WERI-Rb-1 (cell line): Measurements from ENCODE around the gene PLA2G2E.
"Not testable (repeated sequence)": the region's sequence is repeated elsewhere in the genome, so short reads cannot be mapped to it uniquely, and the experiment has no call there.

Experiments used
- DNase-seq: peaks from one replicate; pipeline ENCODE4 v3.0.0-alpha.2; 2020
- H3K27ac ChIP-seq: fragments of 250-450 bp; sonication (Bioruptor Pico); 2 replicates; pipeline ENCODE4 v1.5.1; 2020; ENCODE audit warnings: mild to moderate bottlenecking, moderate library complexity
- H3K27me3 ChIP-seq: fragments of 250-450 bp; sonication (Bioruptor Pico); 2 replicates; pipeline ENCODE4 v1.5.1; 2021; ENCODE audit warnings: mild to moderate bottlenecking, low read depth, moderate library complexity; ENCODE audit not compliant: insufficient read depth, severe bottlenecking
- H3K36me3 ChIP-seq: fragments of 250-450 bp; sonication (Bioruptor Pico); 2 replicates; pipeline ENCODE4 v1.5.1; 2020; ENCODE audit warnings: mild to moderate bottlenecking, moderate library complexity
- H3K4me3 ChIP-seq: 2 replicates; pipeline ENCODE4 v1.5.1; 2011; ENCODE audit warnings: low read depth, mild to moderate bottlenecking, control low read depth, low read length
- H3K9me3 ChIP-seq: fragments of 250-450 bp; sonication (Bioruptor Pico); 2 replicates; pipeline ENCODE4 v1.5.1; 2021; ENCODE audit warnings: mild to moderate bottlenecking, moderate library complexity; ENCODE audit not compliant: severe bottlenecking
- CTCF ChIP-seq: IDR thresholded peaks from 2 replicates; pipeline ENCODE4 v1.5.1; 2011; ENCODE audit warnings: low read depth, mild to moderate bottlenecking, control low read depth, inconsistent platforms, low read length

The PLA2G2E gene

DNA sequence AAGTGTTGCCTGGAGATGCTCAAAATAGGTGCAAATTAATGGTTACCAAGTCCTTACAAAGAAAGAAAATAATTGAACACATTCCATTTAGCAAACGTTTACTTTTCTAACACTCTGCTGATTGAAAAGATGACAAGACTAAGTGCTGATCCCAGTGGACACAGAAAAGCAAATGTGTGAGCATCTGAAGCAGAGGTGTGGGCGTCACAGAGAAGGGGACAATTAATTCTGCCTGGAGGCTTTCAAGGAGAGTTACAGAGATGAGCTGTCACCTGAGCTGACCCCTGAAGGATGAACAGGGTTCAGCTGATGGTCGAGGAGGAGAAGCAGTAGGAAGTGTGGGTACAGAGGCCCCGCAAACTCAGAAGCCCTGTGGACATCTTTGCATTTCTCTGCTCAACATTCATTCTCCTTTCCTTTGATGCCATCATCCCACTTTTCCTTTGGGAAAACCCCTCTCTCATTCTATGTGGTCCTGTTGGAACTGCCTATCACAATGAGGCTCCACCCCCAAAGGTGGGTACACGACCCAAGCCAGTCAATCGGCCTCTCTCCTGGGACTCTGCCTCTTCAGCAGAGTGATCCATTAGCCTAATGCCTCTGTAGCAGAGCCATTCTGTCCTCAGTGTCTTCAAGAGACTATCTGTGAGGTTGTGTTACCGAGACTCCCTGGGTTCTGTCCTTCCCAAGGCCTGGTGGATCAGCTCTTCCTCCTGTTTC, 17.2 kb upstream of the PLA2G2E start:
- Histone ChIP-seq H3K36me3 (no peaks in the 10 kb centered on the region), H3K27ac (no peak overlapping the region), H3K4me3 (no peak overlapping the region), H3K9me3 (no peaks in the 10 kb centered on the region), H3K27me3 (no peaks in the 10 kb centered on the region)
- no peak for TF ChIP-seq CTCF
- no peak for DNase-seq

DNA sequence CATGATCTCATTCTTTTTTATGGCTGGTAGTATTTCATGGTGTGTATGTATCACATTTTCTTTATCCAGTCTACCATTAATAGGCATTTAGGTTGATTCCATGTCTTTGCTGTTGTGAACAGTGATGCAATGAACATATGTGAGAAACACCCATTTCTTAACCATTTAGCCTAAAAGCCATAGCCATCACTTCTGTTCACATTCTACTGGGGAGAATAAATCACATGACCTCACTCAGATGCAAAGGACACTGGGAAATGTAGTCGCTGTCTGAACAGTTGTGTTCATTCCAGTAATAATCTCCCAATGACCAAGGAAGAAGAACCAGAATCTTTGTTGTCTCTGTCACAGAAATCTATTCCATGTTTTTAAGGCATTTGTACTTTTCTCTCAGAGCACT, 15.1 kb upstream of the PLA2G2E start:
- H3K27me3 ChIP-seq, result no peaks in the 10 kb centered on the region
- TF ChIP-seq CTCF, result no peak
- no peak overlapping the region for H3K27ac ChIP-seq
- H3K9me3 ChIP-seq, result no peaks in the 10 kb centered on the region
- no peaks in the 10 kb centered on the region for H3K36me3 ChIP-seq
- no peak for DNase-seq
- no peak overlapping the region for H3K4me3 ChIP-seq

DNA sequence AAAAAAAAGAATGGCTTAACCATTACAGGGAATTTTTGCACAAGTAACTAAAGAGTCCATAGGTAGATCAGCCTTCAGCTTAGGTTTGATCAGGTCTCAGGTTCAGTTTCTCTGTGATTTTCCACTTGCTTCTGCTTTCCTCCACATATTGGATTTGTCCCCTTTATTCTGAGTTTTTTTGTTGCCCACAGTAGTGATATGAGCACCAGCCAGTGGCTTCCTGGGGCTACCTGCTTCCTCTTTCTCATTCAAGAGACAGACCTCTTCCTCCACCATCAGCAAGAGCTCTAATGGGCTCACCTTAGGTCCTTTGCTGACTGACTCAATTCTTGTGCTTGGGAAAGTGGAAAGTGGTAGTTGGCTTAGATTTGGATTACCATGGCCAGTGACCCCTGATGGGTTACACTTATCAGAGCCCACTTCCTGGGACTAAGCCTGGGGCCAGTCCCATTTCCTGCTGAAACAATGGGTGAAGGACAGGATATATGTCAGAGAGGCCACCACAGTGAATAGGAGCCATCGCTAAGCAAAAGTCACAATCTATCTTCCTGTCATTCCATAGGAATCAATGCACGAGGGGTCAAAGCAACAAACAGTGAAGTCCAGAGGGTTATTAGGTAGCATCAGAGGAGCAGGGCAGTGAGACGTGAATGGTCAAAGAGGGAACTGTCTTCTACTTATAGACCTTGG, 12.8 kb upstream of the PLA2G2E start:
- Histone ChIP-seq H3K27ac (no peak overlapping the region), H3K36me3 (no peaks in the 10 kb centered on the region), H3K9me3 (no peaks in the 10 kb centered on the region), H3K27me3 (no peaks in the 10 kb centered on the region), H3K4me3 (no peak overlapping the region)
- no peak for TF ChIP-seq CTCF
- DNase-seq, result no peak

DNA sequence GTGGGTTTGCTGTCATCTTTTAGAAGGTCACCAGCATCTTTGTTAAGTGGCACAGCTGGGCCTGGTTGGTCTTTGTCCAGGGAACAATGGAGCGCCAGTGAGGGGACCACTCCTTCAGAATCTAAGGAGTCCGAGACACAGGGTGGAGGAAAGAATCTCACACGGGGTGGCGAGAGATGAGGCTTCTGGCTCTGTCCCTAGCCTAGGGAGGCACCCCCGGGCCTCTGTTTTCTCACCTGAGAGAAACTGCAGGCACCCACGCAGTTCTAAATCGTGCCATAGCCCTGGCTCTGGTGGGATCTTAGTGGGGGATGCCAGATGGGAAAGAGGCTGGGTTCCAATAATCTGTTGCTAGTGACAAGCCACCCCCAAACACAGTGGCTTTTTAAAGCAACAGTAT, 10.9 kb upstream of the PLA2G2E start:
- Histone ChIP-seq H3K9me3 (no peaks in the 10 kb centered on the region), H3K27ac (no peak overlapping the region), H3K36me3 (no peaks in the 10 kb centered on the region), H3K4me3 (no peak overlapping the region), H3K27me3 (no peaks in the 10 kb centered on the region)
- no peak for TF ChIP-seq CTCF
- no peak for DNase-seq

GRCh38 chr1:19932866-19933265, 9.4 kb upstream of the PLA2G2E start:
- no peak overlapping the region for H3K27ac ChIP-seq
- no peak for TF ChIP-seq CTCF
- H3K27me3 ChIP-seq, result no peaks in the 10 kb centered on the region

GRCh38 chr1:19927130-19927421, 3.7 kb upstream of the PLA2G2E start:
- DNase-seq, H3K27ac ChIP-seq, H3K36me3 ChIP-seq, H3K9me3 ChIP-seq, H3K4me3 ChIP-seq, H3K27me3 ChIP-seq: not testable (repeated sequence)

More at GRCh38 chr1:19932866-19933265, 9.4 kb upstream of the PLA2G2E start:
- Histone ChIP-seq H3K36me3 (no peaks in the 10 kb centered on the region), H3K4me3 (no peak overlapping the region), H3K9me3 (no peaks in the 10 kb centered on the region)
- no peak for DNase-seq
